Activated naive CD4-positive, alpha-beta T cell treated with anti-CD3 and anti-CD28 coated beads for 36 hours (primary cell): Measurements from ENCODE around the gene TTLL8. TPM values are rescaled to one million over a fixed set of nuclear protein-coding genes. Genes with fewer than 3 reads are reported as not detected.

Experiments
- CTCF ChIA-PET: fragments of 350-600 bp; sonication (Branson Sonifier 250); formaldehyde crosslinking; loops from one replicate; lab custom pipeline; 2021; ENCODE audit warnings: antibody characterized with exemption; lab: Charles Lee
- DNase-seq: peaks from one replicate; pipeline ENCODE4 v3.0.0-alpha.2; 2020
- H3K27ac Mint-ChIP-seq: one replicate; pipeline ENCODE4 v1.8.0; 2021; ENCODE audit warnings: mild to moderate bottlenecking, mixed read lengths
- H3K27me3 Mint-ChIP-seq: one replicate; pipeline ENCODE4 v1.8.0; 2021; ENCODE audit warnings: low read depth, mixed read lengths
- H3K36me3 Mint-ChIP-seq: one replicate; pipeline ENCODE4 v1.8.0; 2021; ENCODE audit warnings: low read depth, mixed read lengths
- H3K4me1 Mint-ChIP-seq: one replicate; pipeline ENCODE4 v1.8.0; 2021; ENCODE audit warnings: low read depth, mixed read lengths
- H3K4me3 Mint-ChIP-seq: one replicate; pipeline ENCODE4 v1.8.0; 2021; ENCODE audit warnings: mild to moderate bottlenecking, moderate library complexity, mixed read lengths
- H3K9me3 Mint-ChIP-seq: one replicate; pipeline ENCODE4 v1.8.0; 2021; ENCODE audit warnings: mixed read lengths
- intact Hi-C: fragments of 100-400 bp; cut with micrococcal nuclease; formaldehyde crosslinking; loops from one replicate; pipeline ENCODE4 v1.15.1; 2023
- total RNA-seq, 2 experiments: library from RNA; stranded (reverse); gene quantifications; one replicate each; pipeline ENCODE4 v1.2.3, GENCODE V29; 2021

TTLL8 gene
- total RNA-seq, 2 experiments from 2014 or later, result not detected

- intact Hi-C loops, result no loop called here
- CTCF ChIA-PET, result no interaction called here
- Mint-ChIP-seq H3K4me1 (peaks cover 2% of the 10 kb centered on the region), H3K27ac (no peak overlapping the region), H3K36me3 (no peaks in the 10 kb centered on the region), H3K4me3 (no peak overlapping the region), H3K27me3 (peaks cover 31% of the 10 kb centered on the region), H3K9me3 (peaks cover 5% of the 10 kb centered on the region)
- DNase-seq, result no peak
Measured at GRCh38 chr22:50056214-50056972, 1.7 kb downstream of the TTLL8 start.

DNA sequence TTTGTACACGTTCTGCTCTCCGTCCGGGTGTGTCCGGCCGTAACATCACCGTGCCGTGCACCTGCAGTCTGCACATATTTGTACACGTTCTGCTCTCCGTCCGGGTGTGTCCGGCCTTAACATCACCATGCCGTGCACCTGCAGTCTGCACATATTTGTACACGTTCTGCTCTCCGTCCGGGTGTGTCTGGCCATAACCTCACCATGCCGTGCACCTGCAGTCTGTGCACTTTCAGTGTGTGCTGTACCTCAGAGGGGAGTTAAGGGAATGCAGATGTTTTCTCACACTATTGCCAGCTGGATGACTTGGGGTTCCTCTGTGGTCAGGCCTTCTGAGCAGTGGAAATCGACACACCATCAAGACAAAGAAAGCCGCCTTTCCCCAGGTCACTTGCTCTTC, 4.2 kb downstream of the TTLL8 start:
- Mint-ChIP-seq H3K9me3 (peaks cover 5% of the 10 kb centered on the region), H3K27me3 (peaks cover 17% of the 10 kb centered on the region), H3K36me3 (no peaks in the 10 kb centered on the region), H3K4me3 (no peak overlapping the region), H3K27ac (no peak overlapping the region), H3K4me1 (peaks cover 2% of the 10 kb centered on the region)
- DNase-seq, result no peak
- intact Hi-C loops, result no loop called here
- CTCF ChIA-PET, result no interaction called here

DNA sequence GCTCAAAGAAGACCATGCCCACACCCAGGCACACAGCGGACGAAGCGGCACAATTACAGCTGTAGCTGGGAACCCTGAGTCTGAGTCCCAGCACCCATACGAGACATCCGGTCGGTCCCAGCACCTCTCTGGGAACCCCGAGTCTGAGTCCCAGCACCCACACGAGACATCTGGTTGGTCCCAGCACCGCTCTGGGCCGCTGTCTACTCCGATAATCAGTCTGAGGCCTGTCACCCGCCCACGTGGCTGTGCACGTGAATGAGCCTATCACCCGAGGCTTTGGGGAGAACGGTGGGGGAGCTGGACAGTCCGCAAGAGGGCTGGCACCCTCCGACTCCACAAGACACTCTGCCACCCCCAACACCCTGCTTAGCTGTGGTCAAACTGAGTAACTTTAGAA, 6.2 kb downstream of the TTLL8 start:
- no peak overlapping the region for H3K27ac Mint-ChIP-seq
- H3K4me1 Mint-ChIP-seq, result no peaks in the 10 kb centered on the region
- H3K36me3 Mint-ChIP-seq, result no peaks in the 10 kb centered on the region
- CTCF ChIA-PET, result no interaction called here
- H3K4me3 Mint-ChIP-seq, result no peak overlapping the region
- intact Hi-C loops, result no loop called here
- no peak for DNase-seq
- peaks cover 13% of the 10 kb centered on the region for H3K27me3 Mint-ChIP-seq
- H3K9me3 Mint-ChIP-seq, result peaks cover 5% of the 10 kb centered on the region

DNA sequence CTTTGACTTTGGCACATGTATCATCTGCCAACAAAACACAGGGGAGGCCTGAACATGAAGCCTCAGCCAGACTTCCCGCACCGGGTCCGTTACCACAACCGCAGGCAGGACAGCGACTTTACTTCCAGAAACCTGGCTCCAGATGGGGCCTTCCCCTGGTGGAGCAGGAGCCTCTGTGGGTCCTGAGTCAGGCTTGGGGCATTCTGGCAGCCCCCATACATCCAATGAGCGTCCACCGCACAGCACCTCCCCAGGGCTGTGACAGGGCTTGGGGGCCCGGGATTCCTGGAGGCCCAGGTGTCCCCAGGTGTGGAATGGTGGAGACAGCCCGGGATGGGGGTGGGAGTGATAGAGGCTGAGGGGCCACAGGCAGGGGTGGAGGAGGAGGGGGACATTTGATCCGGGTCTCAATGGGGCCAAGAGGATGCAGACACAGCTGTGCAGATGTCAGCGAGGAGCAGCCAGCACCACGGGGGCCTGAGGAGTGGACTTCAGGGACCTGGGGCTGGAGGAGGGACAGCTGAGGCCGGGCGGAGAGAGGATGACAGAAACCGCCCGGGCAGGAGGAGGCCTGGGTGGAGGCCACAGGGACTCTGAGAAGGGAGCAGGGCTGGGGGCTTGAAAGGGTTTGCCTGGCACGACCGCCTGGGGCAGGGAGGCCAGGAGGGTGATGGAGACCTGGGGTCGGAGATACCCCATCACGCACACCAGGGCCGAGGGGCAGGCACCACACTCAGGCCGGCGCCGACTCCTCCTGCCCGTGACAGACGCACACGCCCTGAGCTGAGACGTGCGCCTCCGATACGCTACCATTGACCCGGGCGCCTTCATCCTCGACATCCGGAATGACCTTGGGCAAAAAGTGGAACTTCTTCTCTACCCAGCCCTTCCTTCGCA, 8.6 kb downstream of the TTLL8 start:
- peaks cover 5% of the 10 kb centered on the region for H3K9me3 Mint-ChIP-seq
- no peak overlapping the region for H3K27ac Mint-ChIP-seq
- H3K36me3 Mint-ChIP-seq, result no peaks in the 10 kb centered on the region
- H3K4me3 Mint-ChIP-seq, result no peak overlapping the region
- peaks cover 3% of the 10 kb centered on the region for H3K4me1 Mint-ChIP-seq
- peaks cover 4% of the 10 kb centered on the region for H3K27me3 Mint-ChIP-seq
- CTCF ChIA-PET, result interaction anchor here (0.5 to 0.7 kb wide), 2 partner anchors 132 to 324 kb away, joined by 3 to 4 read pairs; no protein-coding TSS in a partner anchor
- intact Hi-C loops, result no loop called here
- DNase-seq, result no peak

DNA sequence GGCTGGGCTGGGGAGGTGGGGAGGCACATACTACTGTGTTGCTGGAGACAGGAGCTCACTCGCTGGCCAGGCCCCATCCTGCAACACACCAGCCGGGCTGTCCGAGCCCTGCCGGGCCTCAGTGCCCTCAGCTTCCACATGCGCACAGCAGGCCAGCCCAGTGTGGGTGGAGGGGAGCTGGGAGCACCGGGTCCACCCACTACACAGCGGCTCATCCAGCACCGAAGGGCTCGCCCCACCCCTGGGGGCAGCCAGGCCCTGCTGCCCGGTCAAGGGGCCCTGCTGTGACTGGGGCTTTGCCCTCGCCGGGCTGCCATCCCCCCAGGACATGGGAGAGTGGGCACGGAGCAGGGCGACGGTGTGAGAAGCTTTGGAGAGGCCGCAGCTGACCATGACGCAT, 9.3 kb downstream of the TTLL8 start:
- no peaks in the 10 kb centered on the region for H3K36me3 Mint-ChIP-seq
- peaks cover 9% of the 10 kb centered on the region for H3K27me3 Mint-ChIP-seq
- H3K4me1 Mint-ChIP-seq, result peaks cover 5% of the 10 kb centered on the region
- CTCF ChIA-PET, result no interaction called here
- peaks cover 4% of the 10 kb centered on the region for H3K9me3 Mint-ChIP-seq
- no peak overlapping the region for H3K4me3 Mint-ChIP-seq
- DNase-seq, result no peak
- H3K27ac Mint-ChIP-seq, result no peak overlapping the region
- intact Hi-C loops, result no loop called here

DNA sequence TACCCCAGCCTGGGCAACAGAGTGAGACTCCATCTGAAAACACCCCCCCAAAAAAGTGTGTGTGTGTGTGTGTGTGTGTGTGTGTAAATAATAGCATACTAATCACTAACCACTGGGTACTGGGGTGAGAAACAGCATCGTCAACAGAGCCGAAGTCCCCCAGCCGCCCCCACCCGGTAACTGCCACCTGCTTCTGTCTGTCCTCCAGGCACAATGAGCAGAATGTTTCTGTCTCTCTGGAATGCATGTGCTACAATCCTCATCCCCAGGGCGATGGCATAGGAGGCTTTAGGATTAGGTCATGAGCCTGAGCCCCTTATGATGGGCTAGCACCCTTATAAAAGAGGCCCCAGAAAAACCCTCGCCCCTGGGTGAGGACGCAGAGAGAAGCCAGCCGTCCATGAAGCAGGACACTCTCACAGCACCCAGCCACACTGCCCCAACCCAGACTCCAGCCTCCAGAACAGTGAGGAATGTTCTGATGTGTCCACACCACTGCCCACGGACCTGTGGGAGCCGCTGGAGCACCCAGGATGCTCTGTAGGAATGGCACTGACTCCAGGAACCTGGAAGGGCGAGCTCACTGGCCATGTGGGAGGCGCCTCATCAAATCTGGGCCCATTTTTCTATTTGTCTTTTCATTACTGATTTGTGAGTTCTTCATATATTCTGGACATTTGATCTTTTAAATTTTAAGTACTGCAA, 9.9 kb downstream of the TTLL8 start:
- H3K36me3 Mint-ChIP-seq, result no peaks in the 10 kb centered on the region
- no peak overlapping the region for H3K27ac Mint-ChIP-seq
- H3K9me3 Mint-ChIP-seq, result no peaks in the 10 kb centered on the region
- peaks cover 5% of the 10 kb centered on the region for H3K4me1 Mint-ChIP-seq
- CTCF ChIA-PET, result no interaction called here
- H3K4me3 Mint-ChIP-seq, result no peak overlapping the region
- no peak for DNase-seq
- intact Hi-C loops, result no loop called here
- H3K27me3 Mint-ChIP-seq, result peaks cover 11% of the 10 kb centered on the region

DNA sequence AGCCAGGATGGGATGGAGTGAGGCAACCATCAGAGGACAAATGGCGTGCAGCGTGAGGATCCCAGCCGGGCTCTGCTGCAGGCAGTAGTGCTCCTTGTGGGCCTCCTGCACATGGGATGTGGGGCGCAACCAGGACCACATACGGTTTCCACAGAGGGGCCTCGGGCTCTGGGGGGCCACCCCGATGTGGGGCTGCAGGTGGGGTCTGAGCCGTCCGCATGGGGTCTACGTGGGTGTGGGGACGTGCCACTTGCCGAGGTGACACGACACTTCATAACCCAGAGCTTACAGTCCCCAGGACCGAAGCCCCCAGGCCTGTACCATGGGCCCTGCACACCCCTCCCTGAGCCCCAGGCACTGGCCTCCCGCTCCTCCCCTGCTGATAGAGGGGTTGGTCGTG, 10.8 kb downstream of the TTLL8 start:
- H3K4me3 Mint-ChIP-seq, result no peak overlapping the region
- DNase-seq, result no peak
- no peaks in the 10 kb centered on the region for H3K36me3 Mint-ChIP-seq
- H3K9me3 Mint-ChIP-seq, result no peaks in the 10 kb centered on the region
- CTCF ChIA-PET, result no interaction called here
- peaks cover 11% of the 10 kb centered on the region for H3K27me3 Mint-ChIP-seq
- no peak overlapping the region for H3K27ac Mint-ChIP-seq
- intact Hi-C loops, result no loop called here
- H3K4me1 Mint-ChIP-seq, result peaks cover 5% of the 10 kb centered on the region

DNA sequence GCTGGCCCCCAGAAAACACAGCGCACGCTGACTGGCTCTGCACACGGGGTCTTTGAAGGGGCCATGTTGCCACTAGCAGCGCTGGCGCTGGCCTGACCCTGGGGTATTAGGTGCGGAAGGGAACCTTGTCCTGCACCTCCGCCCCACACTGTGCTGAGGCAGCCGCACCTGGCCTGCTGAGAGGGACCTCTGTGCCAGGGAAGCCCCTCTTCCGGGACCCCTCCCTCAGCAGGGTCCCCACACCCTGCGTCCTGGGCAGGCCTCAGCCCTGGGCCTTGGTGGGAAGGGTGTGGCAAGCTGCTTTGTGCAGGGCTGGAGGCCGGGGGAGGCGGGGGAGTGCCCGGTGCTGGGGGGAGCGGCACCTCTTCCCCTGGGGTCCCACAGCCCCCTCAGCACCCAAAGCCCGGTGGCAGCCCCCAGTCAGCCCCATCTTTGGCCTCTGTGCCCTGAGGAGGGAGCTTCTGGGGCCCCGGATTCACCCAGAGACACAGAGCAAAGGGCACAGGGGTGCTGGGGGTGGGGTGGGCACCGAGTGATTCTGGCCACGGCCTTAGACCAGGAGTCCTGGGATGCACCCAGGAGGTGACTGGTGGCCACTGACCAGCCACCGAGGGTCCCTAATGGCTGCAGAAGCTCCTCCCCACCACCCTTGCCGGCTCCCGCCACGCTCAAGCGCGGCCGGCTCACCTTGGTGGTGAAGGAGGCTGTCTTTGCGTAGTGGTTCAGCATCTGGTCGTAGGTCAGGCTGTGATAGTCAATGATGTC, 11.4 kb downstream of the TTLL8 start:
- H3K9me3 Mint-ChIP-seq, result no peaks in the 10 kb centered on the region
- H3K4me1 Mint-ChIP-seq, result peaks cover 5% of the 10 kb centered on the region
- no peak overlapping the region for H3K4me3 Mint-ChIP-seq
- no peaks in the 10 kb centered on the region for H3K36me3 Mint-ChIP-seq
- DNase-seq, result no peak
- H3K27me3 Mint-ChIP-seq, result peaks cover 11% of the 10 kb centered on the region
- CTCF ChIA-PET, result no interaction called here
- no peak overlapping the region for H3K27ac Mint-ChIP-seq
- intact Hi-C loops, result no loop called here

- H3K27ac Mint-ChIP-seq, result no peak overlapping the region
- H3K27me3 Mint-ChIP-seq, result peaks cover 11% of the 10 kb centered on the region
- intact Hi-C loops, result no loop called here
- H3K4me3 Mint-ChIP-seq, result no peak overlapping the region
- no peak for DNase-seq
- peaks cover 5% of the 10 kb centered on the region for H3K4me1 Mint-ChIP-seq
- H3K9me3 Mint-ChIP-seq, result no peaks in the 10 kb centered on the region
- CTCF ChIA-PET, result no interaction called here
- no peaks in the 10 kb centered on the region for H3K36me3 Mint-ChIP-seq
Measured at GRCh38 chr22:50046019-50046415, 12.1 kb downstream of the TTLL8 start.

GRCh38 chr22:50045211-50046018, 12.7 kb downstream of the TTLL8 start:
- Mint-ChIP-seq H3K27me3 (peaks cover 11% of the 10 kb centered on the region), H3K27ac (no peak overlapping the region), H3K4me3 (no peak overlapping the region), H3K9me3 (no peaks in the 10 kb centered on the region), H3K36me3 (no peaks in the 10 kb centered on the region), H3K4me1 (peaks cover 5% of the 10 kb centered on the region)
- CTCF ChIA-PET, result no interaction called here
- DNase-seq, result no peak
- intact Hi-C loops, result no loop called here

DNA sequence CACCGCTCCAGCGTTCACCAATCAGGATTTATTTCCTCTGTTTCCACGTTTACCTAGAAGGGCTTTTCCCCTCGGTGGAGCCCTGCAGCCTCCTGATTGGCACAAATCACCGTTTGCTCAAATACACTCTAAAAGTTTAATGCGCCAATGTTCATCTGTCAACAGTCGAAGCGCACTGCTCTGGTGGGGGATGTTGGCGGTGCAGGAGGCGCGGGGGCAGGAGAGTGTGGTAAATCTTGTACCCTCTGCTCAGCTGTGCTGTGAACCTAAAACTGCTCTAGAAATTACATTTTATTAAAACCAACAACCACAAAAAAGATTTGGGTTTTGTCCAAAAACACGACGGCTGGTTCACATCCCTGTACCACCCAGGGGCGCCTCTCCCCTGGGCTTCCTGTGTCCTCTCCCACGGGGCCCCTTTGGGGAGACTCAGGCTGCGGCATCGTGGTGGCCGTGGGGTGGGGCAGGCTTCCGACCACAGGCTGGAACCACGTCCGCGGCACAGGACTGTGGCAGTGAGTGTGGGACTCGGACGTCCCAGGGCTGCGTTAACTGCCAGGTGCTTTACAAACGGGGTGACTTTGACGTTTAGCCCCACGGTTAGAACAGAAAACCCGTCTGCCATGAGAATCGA, 13.5 kb downstream of the TTLL8 start:
- Mint-ChIP-seq H3K4me1 (peaks cover 5% of the 10 kb centered on the region), H3K4me3 (no peak overlapping the region), H3K9me3 (no peaks in the 10 kb centered on the region), H3K27ac (no peak overlapping the region), H3K27me3 (peaks cover 11% of the 10 kb centered on the region), H3K36me3 (no peaks in the 10 kb centered on the region)
- CTCF ChIA-PET, result no interaction called here
- intact Hi-C loops, result no loop called here
- no peak for DNase-seq
